Measurements from ENCODE around the gene IMP3.
A peak's percentile ranks its signal among the peaks of the same experiment; 100 is the strongest.

IMP3 gene

DNA sequence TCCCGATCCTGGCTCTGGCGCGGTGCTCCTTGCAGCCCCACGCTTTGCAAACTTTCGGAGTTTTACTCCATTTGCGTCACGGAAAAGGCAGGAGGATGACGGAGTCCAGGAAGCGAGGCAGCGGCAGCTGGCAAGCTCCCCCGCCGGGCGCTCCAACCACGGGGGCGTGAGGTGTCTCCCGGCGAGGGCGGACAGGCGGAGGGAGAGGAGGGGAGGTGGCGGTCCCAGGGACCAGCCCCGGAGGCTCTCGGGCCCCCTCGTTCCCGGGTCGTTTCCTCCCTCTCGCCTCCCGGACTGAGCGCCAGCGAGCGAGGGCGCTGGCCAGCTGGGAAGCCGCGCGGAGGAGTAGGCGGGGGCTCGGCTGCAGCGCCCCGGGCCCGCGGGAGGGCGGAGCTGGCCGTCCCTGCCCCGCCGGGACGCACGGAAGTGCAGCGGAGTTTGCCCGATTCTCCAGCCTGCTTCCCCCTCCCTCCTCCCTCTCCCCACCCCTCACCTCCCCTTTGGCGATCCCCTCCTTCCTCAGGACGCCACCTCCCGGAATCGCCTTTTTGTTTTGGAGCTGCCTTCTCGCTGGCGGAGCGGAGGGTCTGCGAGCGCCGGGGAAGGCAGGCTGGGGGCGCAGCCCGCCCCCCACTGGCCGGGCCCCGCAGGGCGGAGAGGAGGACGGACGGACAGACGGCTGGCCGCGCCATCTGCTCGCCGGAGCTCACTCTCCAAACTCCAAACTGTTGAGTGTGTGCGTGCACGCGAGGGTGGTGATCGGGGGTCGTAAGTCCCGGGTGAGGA, 7.5 kb upstream of the IMP3 start, which contains the start of gene SNX33:
Gene SNX33, plus strand, starts transcription at position 543 of the 786 bp plus-strand sequence. CDS start 1,191 bp downstream, outside the sequence.
- H3K9ac ChIP-seq (ENCODE audit: low read length) = peak within 1 kb of the TSS; percentile 100
- peak; percentile 92 for DNase-seq (ENCODE audit: low read depth)
- H3K4me1 ChIP-seq (ENCODE audit: control insufficient read depth, insufficient read depth, low read length) = peaks cover 50% of the 10 kb centered on the region
- no peaks in the 10 kb centered on the region for H3K9me3 ChIP-seq (ENCODE audit: control insufficient read depth, low read length)
- peaks cover 18% of the 10 kb centered on the region for H3K36me3 ChIP-seq (ENCODE audit: control insufficient read depth, insufficient read depth, low read length, severe bottlenecking)
- peak within 1 kb of the TSS; percentile 99 for H3K4me3 ChIP-seq (ENCODE audit: low read length)
- no peaks in the 10 kb centered on the region for H3K27me3 ChIP-seq (replicated peaks; ENCODE audit: control insufficient read depth, insufficient read depth, low read length)

DNA sequence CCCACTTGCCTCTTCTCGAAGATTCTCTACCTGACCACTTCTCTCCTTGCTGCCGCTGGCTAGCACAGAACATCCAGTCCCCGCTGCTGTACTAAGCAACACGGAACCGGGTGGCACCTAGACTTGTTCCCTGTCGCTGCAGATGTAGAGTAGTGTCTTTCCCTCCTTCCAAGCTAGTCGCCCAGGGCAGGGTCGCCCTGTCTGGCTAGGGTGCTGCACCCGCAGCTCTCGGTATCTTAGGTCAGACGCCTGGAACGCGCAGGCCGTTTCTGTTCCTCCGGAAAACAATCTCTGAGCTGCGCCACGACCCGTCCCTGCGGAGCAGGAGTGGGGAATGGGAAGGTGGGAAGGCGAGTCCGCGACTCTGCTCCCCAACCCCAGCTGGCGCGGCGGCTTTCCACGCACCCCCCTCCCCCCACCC, 6.9 kb upstream of the IMP3 start:
- no peak for DNase-seq (ENCODE audit: low read depth)
- peaks cover 18% of the 10 kb centered on the region for H3K36me3 ChIP-seq (ENCODE audit: control insufficient read depth, insufficient read depth, low read length, severe bottlenecking)
- no peaks in the 10 kb centered on the region for H3K9me3 ChIP-seq (ENCODE audit: control insufficient read depth, low read length)
- H3K4me1 ChIP-seq (ENCODE audit: control insufficient read depth, insufficient read depth, low read length) = peaks cover 44% of the 10 kb centered on the region
- H3K9ac ChIP-seq (ENCODE audit: low read length) = peak overlapping the region; percentile 100
- H3K4me3 ChIP-seq (ENCODE audit: low read length) = peak overlapping the region; percentile 99
- H3K27me3 ChIP-seq (replicated peaks; ENCODE audit: control insufficient read depth, insufficient read depth, low read length) = no peaks in the 10 kb centered on the region

DNA sequence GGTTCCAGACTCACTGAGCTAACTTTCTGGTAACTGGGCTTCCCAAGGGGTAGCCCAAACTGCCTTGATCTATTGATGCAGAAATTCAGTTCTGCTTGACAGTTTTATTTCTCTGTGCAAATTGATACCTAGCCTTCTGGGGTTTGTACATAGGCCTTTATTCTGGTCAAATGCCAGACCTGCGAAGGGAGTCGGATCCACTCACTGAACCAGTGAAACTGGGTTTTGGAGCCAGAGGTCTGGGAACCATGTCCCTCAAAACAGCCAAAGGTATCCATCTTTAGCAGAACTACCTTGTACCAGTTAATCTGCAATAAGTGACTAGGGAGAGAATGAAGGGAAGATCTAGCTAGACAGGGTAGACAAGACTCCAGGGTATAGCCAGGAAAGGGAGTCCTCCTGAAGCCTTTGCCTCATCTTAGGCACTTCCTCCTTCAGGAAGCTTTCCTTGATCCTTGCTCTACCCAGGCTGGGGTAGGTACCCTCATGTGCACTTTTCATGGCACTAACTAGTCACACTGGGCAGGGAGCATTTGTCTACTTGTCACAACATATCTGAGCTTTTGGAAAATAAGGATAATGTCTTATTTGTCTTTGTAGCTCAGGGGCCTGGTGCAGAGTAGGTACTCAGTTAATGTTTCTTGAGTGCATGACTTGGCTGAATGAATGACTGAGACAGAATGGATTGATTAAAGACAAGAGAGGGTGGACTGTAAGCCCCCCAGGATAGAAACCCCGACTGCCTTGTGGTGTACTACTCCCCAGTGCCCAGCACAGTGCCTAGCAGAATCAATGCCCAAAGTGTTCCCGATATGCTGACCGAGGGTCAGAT, 6.3 kb upstream of the IMP3 start:
- Histone ChIP-seq H3K4me1 (ENCODE audit: control insufficient read depth, insufficient read depth, low read length) (peaks cover 38% of the 10 kb centered on the region), H3K27me3 (replicated peaks; ENCODE audit: control insufficient read depth, insufficient read depth, low read length) (no peaks in the 10 kb centered on the region), H3K36me3 (ENCODE audit: control insufficient read depth, insufficient read depth, low read length, severe bottlenecking) (peaks cover 18% of the 10 kb centered on the region), H3K9me3 (ENCODE audit: control insufficient read depth, low read length) (no peaks in the 10 kb centered on the region), H3K4me3 (ENCODE audit: low read length) (peak overlapping the region; percentile 99), H3K9ac (ENCODE audit: low read length) (peak overlapping the region; percentile 100)
- no peak for DNase-seq (ENCODE audit: low read depth)

DNA sequence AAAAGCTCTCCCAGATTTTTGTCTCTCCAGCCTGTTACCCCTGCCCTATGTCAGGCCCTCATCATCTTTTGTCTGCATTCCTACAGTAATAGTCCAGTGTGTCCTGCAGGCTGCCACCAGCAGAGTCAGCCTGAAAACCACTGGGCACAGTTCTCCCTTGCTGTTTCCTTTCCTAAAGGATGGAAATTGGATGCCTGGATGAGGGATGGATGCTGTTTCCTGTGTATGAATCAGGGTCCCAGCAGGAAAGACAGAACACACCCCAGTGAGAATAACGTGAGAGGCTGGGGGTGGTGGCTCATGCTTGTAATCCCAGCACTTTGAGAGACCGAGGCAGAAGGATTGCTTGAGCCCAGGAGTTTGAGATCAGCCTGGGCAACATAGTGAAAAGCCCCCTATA, 4.4 kb upstream of the IMP3 start:
- DNase-seq (ENCODE audit: low read depth) = no peak
- peaks cover 24% of the 10 kb centered on the region for H3K4me1 ChIP-seq (ENCODE audit: control insufficient read depth, insufficient read depth, low read length)
- H3K36me3 ChIP-seq (ENCODE audit: control insufficient read depth, insufficient read depth, low read length, severe bottlenecking) = peaks cover under 1% of the 10 kb centered on the region
- no peak overlapping the region for H3K9ac ChIP-seq (ENCODE audit: low read length)
- H3K9me3 ChIP-seq (ENCODE audit: control insufficient read depth, low read length) = no peaks in the 10 kb centered on the region
- H3K27me3 ChIP-seq (replicated peaks; ENCODE audit: control insufficient read depth, insufficient read depth, low read length) = no peaks in the 10 kb centered on the region
- no peak overlapping the region for H3K4me3 ChIP-seq (ENCODE audit: low read length)

DNA sequence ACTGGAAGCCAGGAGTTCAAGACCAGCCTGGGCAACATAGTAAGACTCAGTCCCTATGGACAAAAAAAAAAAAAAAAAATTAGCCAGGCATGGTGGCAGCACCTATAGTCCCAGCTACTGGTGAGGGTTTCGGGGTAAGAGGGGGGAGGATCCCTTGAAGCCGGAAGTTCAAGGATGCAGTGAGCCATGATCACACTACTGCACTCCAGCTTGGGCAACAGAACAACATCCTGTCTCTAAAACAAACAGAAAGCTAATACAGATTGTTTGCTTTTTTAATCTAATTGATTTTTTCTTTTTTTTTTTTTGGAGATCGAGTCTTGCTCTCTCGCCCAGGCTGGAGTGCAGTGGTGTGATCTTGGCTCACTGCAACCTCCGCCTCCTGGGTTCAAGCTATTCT, 1.6 kb upstream of the IMP3 start:
- H3K36me3 ChIP-seq (ENCODE audit: control insufficient read depth, insufficient read depth, low read length, severe bottlenecking) = no peaks in the 10 kb centered on the region
- H3K9ac ChIP-seq (ENCODE audit: low read length) = no peak overlapping the region
- no peaks in the 10 kb centered on the region for H3K27me3 ChIP-seq (replicated peaks; ENCODE audit: control insufficient read depth, insufficient read depth, low read length)
- H3K4me1 ChIP-seq (ENCODE audit: control insufficient read depth, insufficient read depth, low read length) = peaks cover 36% of the 10 kb centered on the region
- DNase-seq (ENCODE audit: low read depth) = no peak
- H3K9me3 ChIP-seq (ENCODE audit: control insufficient read depth, low read length) = no peaks in the 10 kb centered on the region
- H3K4me3 ChIP-seq (ENCODE audit: low read length) = no peak overlapping the region

DNA sequence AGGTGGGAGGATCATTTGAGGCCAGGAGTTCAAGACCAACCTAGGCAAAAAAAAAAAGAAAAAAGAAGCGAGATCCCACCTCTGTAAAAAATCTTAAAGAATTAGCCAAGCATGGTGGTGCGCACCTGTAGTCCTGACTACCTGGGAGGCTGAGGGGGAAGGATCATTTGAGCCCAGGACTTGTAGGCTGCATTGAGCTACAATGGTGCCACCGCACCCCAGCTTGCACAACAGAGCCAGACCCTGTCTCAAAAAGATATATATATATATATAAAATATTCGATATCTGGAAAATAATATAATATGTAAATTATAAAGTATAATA, 1.1 kb upstream of the IMP3 start:
- Histone ChIP-seq H3K4me3 (ENCODE audit: low read length) (no peak overlapping the region), H3K4me1 (ENCODE audit: control insufficient read depth, insufficient read depth, low read length) (peaks cover 36% of the 10 kb centered on the region), H3K9me3 (ENCODE audit: control insufficient read depth, low read length) (no peaks in the 10 kb centered on the region), H3K9ac (ENCODE audit: low read length) (peak overlapping the region; percentile 97), H3K36me3 (ENCODE audit: control insufficient read depth, insufficient read depth, low read length, severe bottlenecking) (no peaks in the 10 kb centered on the region), H3K27me3 (replicated peaks; ENCODE audit: control insufficient read depth, insufficient read depth, low read length) (no peaks in the 10 kb centered on the region)
- no peak for DNase-seq (ENCODE audit: low read depth)

DNA sequence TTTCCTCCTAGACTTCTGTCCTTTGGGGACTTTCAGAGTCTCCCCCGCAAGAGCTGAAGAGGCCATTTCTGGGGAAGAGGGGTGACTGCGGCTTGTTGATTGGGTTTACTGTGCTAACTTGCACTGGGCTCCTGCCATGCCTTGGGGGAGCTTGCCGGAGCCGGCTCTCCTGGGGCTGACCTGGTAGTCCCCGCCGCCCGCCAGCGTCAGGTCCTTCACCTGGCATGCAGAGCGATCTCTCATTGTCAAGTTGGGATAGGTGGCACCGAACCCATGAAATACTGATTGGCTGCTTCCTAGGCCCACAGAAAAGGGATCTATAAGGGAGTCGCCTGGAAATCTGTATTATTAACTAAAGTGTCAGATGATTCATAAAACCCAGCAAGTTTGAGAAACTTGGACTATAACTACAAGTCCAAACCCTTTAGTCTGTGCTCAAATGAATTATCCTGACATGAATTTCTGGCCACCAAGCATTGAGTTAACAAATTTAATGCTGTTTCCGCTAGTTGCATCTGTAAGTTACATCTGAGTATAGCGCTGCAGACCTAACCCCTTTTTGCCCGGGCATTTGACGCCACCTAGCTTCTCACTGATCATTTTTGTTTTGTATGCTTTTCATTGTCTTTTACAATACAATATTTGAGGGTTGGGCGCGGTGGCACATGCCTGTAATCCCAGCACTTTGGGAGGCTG, 607 bp upstream of the IMP3 start:
- peak; percentile 34 for DNase-seq (ENCODE audit: low read depth)
- H3K27me3 ChIP-seq (replicated peaks; ENCODE audit: control insufficient read depth, insufficient read depth, low read length) = no peaks in the 10 kb centered on the region
- H3K9me3 ChIP-seq (ENCODE audit: control insufficient read depth, low read length) = no peaks in the 10 kb centered on the region
- no peaks in the 10 kb centered on the region for H3K36me3 ChIP-seq (ENCODE audit: control insufficient read depth, insufficient read depth, low read length, severe bottlenecking)
- peak overlapping the region; percentile 97 for H3K9ac ChIP-seq (ENCODE audit: low read length)
- peaks cover 39% of the 10 kb centered on the region for H3K4me1 ChIP-seq (ENCODE audit: control insufficient read depth, insufficient read depth, low read length)
- H3K4me3 ChIP-seq (ENCODE audit: low read length) = peak overlapping the region; percentile 96

DNA sequence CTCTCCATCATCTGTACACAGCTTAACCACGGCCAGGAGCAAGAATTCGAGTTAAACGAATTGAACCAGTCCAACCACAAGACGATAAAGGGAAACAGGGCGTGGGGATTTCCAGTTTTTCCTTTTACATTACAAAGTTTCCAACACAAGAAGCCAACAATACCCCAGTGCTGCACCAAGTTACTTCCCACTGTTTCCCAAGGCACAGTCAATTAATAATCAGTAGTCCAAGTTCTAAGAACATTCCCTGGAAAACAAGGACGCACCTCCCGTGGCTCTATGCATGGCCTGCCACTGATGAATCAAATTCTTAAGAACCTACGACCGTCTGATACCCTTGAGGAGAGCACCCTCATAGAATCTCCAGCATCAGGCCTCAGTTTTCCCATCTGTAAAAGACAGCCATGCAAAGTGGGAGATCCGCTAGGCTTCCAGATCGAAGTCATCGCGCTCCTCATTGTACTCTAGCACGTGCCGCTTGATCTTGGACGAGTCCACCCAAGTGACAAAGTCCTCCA, 774 bp downstream of the IMP3 start:
- no peaks in the 10 kb centered on the region for H3K36me3 ChIP-seq (ENCODE audit: control insufficient read depth, insufficient read depth, low read length, severe bottlenecking)
- no peaks in the 10 kb centered on the region for H3K9me3 ChIP-seq (ENCODE audit: control insufficient read depth, low read length)
- H3K27me3 ChIP-seq (replicated peaks; ENCODE audit: control insufficient read depth, insufficient read depth, low read length) = no peaks in the 10 kb centered on the region
- DNase-seq (ENCODE audit: low read depth) = peak; percentile 50
- H3K4me3 ChIP-seq (ENCODE audit: low read length) = peak overlapping the region; percentile 96
- peak overlapping the region; percentile 97 for H3K9ac ChIP-seq (ENCODE audit: low read length)
- peaks cover 39% of the 10 kb centered on the region for H3K4me1 ChIP-seq (ENCODE audit: control insufficient read depth, insufficient read depth, low read length)

DNA sequence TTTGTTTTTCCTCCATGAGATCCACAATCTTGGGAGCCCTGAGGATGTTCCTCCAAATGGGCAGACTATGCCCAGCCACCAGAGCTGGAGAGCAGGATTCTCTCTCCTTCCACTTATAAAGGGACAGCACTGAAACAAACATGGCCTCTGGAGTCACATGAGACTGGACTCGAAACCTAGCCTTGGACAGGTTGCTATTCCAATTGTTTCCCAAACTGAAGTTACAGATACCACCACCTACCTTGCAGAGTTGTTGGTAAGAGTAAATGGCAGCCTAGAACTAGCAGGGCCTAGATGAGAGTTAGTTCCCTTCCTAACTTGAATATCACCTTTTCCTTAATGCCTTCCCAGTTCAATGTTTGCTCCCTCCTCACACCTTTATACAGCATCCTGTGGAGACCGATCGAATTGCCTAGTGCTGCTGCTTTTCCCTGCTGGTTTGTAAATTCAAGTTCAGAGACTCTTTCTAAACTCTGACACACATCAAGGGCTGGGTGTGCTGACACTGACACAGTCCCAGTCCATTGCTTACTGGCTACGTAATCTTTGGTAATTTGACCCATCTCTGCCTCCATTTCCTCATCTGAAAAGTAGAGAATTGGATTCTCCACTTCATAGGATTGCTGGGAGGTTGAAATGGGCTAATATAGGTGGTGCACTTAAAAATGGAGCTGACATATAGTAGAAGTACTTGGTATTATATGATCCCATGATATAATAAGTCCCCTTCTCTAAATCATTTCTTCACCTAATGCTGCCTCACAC, 2.6 kb downstream of the IMP3 start:
- Histone ChIP-seq H3K9me3 (ENCODE audit: control insufficient read depth, low read length) (no peaks in the 10 kb centered on the region), H3K4me3 (ENCODE audit: low read length) (peak overlapping the region; percentile 96), H3K27me3 (replicated peaks; ENCODE audit: control insufficient read depth, insufficient read depth, low read length) (no peaks in the 10 kb centered on the region), H3K4me1 (ENCODE audit: control insufficient read depth, insufficient read depth, low read length) (peaks cover 39% of the 10 kb centered on the region), H3K36me3 (ENCODE audit: control insufficient read depth, insufficient read depth, low read length, severe bottlenecking) (no peaks in the 10 kb centered on the region), H3K9ac (ENCODE audit: low read length) (peak overlapping the region; percentile 97)
- DNase-seq (ENCODE audit: low read depth) = no peak

DNA sequence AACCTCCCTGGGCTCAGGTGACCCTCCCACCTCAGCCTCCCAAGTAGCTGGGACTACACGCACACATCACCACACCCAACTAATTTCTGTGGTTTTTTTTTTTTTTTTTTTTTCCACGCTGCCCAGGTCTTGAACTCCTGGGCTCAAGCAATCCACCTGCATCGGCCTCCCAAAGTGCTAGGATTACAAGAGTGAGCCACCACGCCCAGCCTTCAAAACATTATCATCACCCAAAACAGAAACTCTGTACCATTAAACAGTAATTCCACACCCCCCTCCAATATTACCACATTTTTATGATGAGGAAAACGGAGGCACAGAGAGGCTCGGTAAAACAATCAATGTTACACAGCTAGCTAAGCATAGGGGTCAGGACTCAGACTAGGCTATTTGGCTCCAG, 4.0 kb downstream of the IMP3 start:
- H3K9me3 ChIP-seq (ENCODE audit: control insufficient read depth, low read length) = no peaks in the 10 kb centered on the region
- H3K36me3 ChIP-seq (ENCODE audit: control insufficient read depth, insufficient read depth, low read length, severe bottlenecking) = no peaks in the 10 kb centered on the region
- no peak overlapping the region for H3K9ac ChIP-seq (ENCODE audit: low read length)
- no peak overlapping the region for H3K4me3 ChIP-seq (ENCODE audit: low read length)
- peaks cover 37% of the 10 kb centered on the region for H3K4me1 ChIP-seq (ENCODE audit: control insufficient read depth, insufficient read depth, low read length)
- no peak for DNase-seq (ENCODE audit: low read depth)
- no peaks in the 10 kb centered on the region for H3K27me3 ChIP-seq (replicated peaks; ENCODE audit: control insufficient read depth, insufficient read depth, low read length)
